ENCODE data around the gene IRF8.
"Not testable (repeated sequence)": the region's sequence is repeated elsewhere in the genome, so short reads cannot be mapped to it uniquely, and the experiment has no call there.

IRF8 gene

DNA sequence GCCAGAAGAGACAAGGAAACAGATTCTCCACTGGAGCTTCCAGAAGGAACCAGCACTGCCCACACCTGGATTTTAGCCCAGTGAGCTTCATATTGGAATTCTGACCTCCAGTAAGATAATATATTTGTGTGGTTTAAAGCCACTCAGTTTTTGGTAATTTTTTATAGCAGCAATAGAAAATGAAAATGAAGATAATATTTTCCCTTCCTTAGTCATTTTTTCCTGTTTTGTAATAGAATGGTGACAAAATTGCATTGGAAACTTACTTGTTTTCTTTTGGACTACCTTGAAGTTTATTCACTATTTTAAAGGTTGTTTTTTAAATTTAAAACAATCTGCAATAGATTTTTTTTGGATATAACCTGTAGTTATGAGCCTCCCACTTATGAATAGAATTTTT, 29.8 kb upstream of the IRF8 start:
- no peak for DNase-seq

DNA sequence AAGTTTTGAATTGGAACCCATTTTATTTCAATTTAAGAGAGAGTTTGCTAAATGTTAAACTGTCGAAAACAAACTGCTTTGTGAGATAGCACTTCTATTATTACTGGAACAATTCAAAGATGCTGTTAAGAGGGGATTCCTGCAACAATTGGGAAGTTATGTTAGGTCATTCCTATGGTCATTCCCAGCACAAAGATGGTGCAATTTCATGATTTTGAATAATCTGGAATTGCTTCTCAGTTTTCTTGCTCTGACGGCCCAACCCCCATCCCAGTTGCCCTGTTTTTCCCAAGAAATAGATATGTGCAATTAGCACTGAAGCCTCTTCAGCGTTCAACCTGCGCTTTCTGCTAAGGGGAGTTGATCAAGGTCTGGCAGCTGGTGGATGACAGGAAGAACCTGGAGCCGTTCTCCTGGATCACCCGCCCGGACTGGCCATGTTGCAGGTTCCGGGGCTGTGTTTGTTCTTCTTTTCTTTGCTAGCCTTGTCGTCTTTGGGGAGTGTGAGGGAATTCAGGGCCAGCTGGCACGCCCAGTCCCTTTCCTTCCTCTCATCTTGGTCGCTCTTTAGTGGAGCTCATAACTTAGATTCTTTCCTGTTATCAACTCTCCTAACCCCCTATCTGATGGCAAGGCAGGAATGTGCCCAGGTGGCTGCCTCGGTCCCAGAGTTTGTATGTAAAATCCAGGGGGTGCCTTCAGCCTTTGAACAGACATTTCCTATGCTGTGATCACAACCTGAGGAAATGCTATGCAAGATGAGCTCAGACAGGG, 29.0 kb upstream of the IRF8 start:
- DNase-seq, result no peak

GRCh38 chr16:85871756-85872155, 27.2 kb upstream of the IRF8 start:
- DNase-seq, result no peak

DNA sequence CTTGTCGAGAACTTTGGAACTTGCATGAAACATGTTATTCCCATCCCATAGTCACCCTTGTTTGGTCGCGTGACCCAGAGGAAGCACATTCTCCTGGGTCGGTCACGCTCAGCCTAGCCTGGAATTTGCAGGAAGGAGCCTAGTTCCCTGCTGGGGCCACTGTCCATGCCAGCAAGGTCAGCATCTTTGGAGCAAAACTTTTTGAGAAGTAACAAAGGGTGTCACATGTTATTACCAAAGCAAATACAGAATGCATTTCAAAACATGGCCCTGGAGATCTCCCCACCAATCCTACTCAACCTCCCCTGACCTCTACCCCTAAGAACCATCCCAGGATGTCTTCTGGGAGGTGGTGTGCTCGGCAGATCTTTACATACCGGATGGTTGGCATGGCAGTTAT, 26.2 kb upstream of the IRF8 start:
- DNase-seq, result no peak

GRCh38 chr16:85873153-85873552, 25.8 kb upstream of the IRF8 start:
- DNase-seq, result no peak

GRCh38 chr16:85874031-85874430, 24.9 kb upstream of the IRF8 start:
- not testable (repeated sequence) for DNase-seq

GRCh38 chr16:85878407-85878806, 20.6 kb upstream of the IRF8 start:
- DNase-seq, result no peak

- no peak for DNase-seq
These were observed 20.1 kb upstream of the IRF8 start for GRCh38 chr16:85878875-85879274.

DNA sequence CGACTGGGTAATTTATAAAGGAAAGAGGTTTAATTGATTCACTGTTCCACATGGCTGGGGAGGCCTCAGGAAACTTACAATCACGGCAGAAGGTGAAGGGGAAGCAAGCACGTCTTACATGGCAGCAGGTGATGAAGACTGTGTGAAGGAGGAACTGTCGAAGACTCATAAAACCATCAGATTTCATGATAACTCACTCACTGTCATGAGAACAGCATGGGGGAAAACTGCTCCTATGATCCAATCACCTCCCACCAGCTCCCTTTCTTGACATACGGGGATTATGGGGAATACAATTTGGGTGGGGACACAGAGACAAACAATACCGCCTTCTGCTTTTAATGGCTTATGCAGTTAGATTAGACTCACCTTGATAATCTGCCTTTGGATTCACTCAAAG, 19.4 kb upstream of the IRF8 start:
- peak in 1 of 2 experiments; percentile 16 for DNase-seq

GRCh38 chr16:85879975-85880831, 18.8 kb upstream of the IRF8 start:
- peak in 1 of 2 experiments; percentile 30 for DNase-seq

- DNase-seq, result peak in 1 of 2 experiments; percentile 12
These were observed 18.1 kb upstream of the IRF8 start for GRCh38 chr16:85880861-85881260.

DNA sequence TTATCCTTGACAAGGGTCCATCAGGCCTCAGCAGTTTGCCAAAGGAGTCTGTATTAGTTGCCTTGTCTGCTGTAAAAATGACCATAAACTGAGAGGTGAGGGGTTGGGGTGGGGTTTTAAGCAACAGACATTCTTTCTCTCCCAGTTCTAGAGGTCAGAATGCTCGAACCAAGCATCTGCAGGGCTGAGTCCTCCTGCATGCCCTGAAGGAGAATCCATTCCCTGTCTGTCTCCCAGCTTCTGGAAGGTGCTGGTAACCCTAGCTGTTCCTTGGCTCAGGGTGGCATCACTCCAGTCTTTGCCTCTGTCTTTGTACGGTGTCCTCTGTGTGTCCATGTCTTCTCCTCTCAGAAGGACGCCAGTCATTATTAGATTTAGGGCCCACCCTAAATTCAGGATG, 17.5 kb upstream of the IRF8 start:
- no peak for DNase-seq

DNA sequence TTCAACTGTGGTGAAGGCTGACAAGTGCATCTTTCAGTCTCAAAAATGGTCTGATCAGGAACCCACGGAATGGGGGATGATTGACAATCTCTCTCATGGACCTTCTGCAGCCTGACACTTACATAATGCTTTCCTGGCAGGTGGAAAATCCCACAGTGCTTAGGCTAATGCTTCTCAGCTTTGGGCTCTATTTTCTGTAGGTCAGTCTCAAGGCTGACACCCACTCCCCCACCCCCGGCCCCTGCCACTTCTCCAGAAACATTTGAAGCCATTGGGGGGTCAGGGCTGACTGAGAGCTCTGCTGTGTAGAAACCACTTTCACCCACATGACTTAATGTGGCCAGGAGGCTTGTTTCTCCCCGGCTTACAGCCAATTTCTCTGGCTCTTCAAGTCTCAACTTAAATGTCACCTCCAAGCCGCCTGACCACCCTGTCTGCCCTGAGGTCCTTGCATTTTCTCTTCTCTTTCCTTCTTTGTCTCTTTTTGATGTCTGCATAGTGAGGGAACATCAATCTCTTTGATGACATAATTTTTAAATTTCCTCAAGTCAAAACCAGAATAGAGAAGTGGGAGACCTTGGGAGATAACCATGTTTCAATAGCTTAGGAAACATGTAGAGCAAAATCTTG, 16.7 kb upstream of the IRF8 start:
- DNase-seq, result peak in 1 of 2 experiments; percentile 21

DNA sequence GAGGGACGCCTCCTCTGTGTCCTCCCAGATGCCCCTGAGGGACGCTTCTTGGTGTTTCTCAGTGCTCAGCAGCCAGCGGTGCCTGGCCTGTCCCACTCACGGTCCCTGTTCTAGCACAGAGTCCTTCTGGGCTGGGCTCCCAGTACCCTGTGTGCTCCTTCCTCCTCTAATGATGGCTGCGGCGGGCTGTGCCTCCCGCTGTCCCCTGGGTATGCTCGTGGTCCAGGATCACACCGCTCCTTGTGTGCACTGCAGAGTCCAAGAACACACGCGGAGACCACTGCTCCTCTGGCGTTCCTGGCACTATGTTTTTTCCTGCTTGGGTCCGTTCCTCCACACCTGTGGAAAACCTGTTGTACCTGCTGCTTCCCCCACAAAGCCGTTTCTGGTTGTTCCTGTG, 15.1 kb upstream of the IRF8 start:
- no peak for DNase-seq

- DNase-seq, result peak in 1 of 2 experiments; percentile 15
These were observed 14.0 kb upstream of the IRF8 start for GRCh38 chr16:85884808-85885463.

- DNase-seq, result no peak
These were observed 13.4 kb upstream of the IRF8 start for GRCh38 chr16:85885537-85885936.

DNA sequence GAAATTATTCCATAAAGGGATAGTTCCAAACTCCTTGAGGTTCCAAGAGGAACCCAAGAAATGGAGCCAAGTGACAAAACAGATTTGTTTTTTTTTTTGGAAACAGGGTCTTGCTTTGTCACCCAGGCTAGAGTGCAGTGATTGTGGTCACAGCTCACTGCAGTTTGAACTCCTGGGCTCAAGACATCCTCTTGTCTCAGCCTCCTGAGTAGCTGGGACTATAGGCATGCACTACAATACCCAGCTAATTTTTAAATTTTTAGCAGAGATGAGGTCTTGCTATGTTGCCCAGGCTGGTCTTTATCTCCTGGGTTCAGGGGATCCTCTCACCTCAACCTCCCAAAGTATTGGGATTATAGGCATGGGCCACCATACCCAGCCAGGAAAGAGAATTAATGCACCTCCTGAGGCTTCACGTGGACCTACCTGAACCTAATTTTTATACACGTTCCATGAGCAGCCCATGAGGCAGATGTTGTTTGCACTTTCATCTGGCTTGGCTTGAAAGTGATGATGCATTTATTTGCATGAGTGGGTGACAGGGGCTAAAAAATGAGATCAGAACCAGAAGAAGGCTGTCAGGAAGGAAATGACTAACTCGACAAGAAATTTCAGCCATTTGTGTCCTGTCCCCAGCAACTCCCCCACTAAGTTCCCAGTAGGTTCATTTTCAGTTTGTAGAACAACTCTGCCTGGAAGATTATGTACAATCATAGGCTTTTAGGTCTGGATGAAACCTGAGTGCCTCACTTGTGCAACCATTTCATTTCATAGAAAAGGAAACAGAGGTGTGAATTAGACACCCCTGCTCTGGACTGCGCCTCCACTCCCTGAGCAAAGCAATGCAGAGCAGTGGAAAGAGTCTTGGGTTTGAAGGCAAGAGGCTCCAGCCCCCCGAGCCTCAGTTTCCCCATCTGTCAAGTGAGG, 10.3 kb upstream of the IRF8 start:
- peak; percentile 53 to 54 for DNase-seq

- no peak for DNase-seq
These were observed 7.8 kb upstream of the IRF8 start for GRCh38 chr16:85891033-85891775.

GRCh38 chr16:85891776-85892166, 7.2 kb upstream of the IRF8 start:
- peak; percentile 12 for DNase-seq

- no peak for DNase-seq
These were observed 6.2 kb upstream of the IRF8 start for GRCh38 chr16:85892760-85893159.

- peak; percentile 20 to 36 for DNase-seq
These were observed 4.7 kb upstream of the IRF8 start for GRCh38 chr16:85894266-85894665.

All from activated T-cell treated with anti-CD3 and anti-CD28 coated beads, Interleukin-2, amount 50 U/mL, for 48 hours (primary cell).